ENCODE results near the gene CFAP43.

DNA sequence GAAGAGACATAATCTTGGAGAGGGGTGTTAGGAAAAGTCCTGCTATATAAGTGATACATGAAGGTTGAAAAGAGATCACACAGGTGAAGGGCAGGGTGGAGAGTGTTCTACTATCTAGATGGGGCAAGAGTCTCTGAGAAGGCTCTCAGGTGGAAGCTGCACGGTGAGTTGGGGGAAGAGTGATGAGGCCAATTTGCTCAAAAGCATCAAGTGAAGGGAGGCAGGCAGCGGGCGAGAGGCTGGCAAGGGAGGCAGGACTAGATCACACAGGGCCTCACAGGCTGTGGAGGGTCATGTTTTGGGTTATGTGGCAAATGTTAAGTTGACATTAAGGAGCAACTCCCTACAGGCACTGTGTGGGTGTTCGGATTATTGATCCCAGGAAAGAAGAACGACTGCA is 143.9 kb downstream of the CFAP43 start:
- TF ChIP-seq POLR2AphosphoS5 (IDR thresholded peaks at IDR 0.05; ENCODE audit: low read depth, low read length) (no peak), PAX5 (IDR thresholded peaks at IDR 0.05; ENCODE audit: insufficient read depth, low read length, severe bottlenecking) (no peak)
